ENCODE measurements around the gene ZNF419. TPM values are rescaled to one million over a fixed set of nuclear protein-coding genes. Genes with fewer than 3 reads are reported as not detected.
A peak's percentile ranks its signal among the peaks of the same experiment; 100 is the strongest.
"Not testable (repeated sequence)": the region's sequence is repeated elsewhere in the genome, so short reads cannot be mapped to it uniquely, and the experiment has no call there.

The ZNF419 gene
- total RNA-seq, result 9.6 TPM
- long read RNA-seq, partial matches to known transcripts, result 0 of 17 reads
- long read RNA-seq, other reads (novel, unspliced or antisense), result 2 of 17 reads

GRCh38 chr19:57487477-57488298, at the start of gene ZNF419:
TSS of gene ZNF419 (plus strand) at chr19:57487750. CDS start at chr19:57487951, 201 bp downstream.
- H3K9me3 ChIP-seq; intact Hi-C loops (cut with DNase I); H3K27me3 ChIP-seq; H3K4me1 ChIP-seq: not testable (repeated sequence)
- peak; percentile 99 for ATAC-seq
- Histone ChIP-seq H3K36me3 (peaks cover 16% of the 10 kb centered on the region), H3K27ac (peak within 1 kb of the TSS; percentile 88), H3K4me3 (peak within 1 kb of the TSS; percentile 97)
- peak; percentile 97 for DNase-seq

GRCh38 chr19:57437931-57438330, 49.6 kb upstream of the ZNF419 start:
- Histone ChIP-seq H3K4me1 (peaks cover 8% of the 10 kb centered on the region), H3K27me3 (no peaks in the 10 kb centered on the region), H3K36me3 (no peaks in the 10 kb centered on the region), H3K27ac (no peak overlapping the region), H3K9me3 (peaks cover 11% of the 10 kb centered on the region), H3K4me3 (no peak overlapping the region)
- intact Hi-C loops (cut with DNase I), result no loop called here
- ATAC-seq, result no peak
- no peak for TF ChIP-seq CTCF (IDR thresholded peaks at IDR 0.05)
- DNase-seq, result no peak

GRCh38 chr19:57438925-57439324, 48.6 kb upstream of the ZNF419 start:
- peaks cover 13% of the 10 kb centered on the region for H3K9me3 ChIP-seq
- H3K4me1 ChIP-seq, result peaks cover 8% of the 10 kb centered on the region

GRCh38 chr19:57441979-57442752, 45.4 kb upstream of the ZNF419 start:
- H3K4me3 ChIP-seq, result no peak overlapping the region
- no peak for TF ChIP-seq CTCF (IDR thresholded peaks at IDR 0.05)
- H3K9me3 ChIP-seq, result peaks cover 45% of the 10 kb centered on the region
- intact Hi-C loops (cut with DNase I), result no loop called here
- no peak overlapping the region for H3K27ac ChIP-seq
- DNase-seq (no peak), ATAC-seq (no peak)
- no peaks in the 10 kb centered on the region for H3K27me3 ChIP-seq
- no peaks in the 10 kb centered on the region for H3K4me1 ChIP-seq
- H3K36me3 ChIP-seq, result no peaks in the 10 kb centered on the region

More at GRCh38 chr19:57438925-57439324, 48.6 kb upstream of the ZNF419 start:
- Histone ChIP-seq H3K4me3 (no peak overlapping the region), H3K36me3 (no peaks in the 10 kb centered on the region), H3K27me3 (no peaks in the 10 kb centered on the region), H3K27ac (no peak overlapping the region)
- ATAC-seq (no peak), DNase-seq (no peak)
- TF ChIP-seq CTCF (IDR thresholded peaks at IDR 0.05), result no peak
- intact Hi-C loops (cut with DNase I), result no loop called here

DNA sequence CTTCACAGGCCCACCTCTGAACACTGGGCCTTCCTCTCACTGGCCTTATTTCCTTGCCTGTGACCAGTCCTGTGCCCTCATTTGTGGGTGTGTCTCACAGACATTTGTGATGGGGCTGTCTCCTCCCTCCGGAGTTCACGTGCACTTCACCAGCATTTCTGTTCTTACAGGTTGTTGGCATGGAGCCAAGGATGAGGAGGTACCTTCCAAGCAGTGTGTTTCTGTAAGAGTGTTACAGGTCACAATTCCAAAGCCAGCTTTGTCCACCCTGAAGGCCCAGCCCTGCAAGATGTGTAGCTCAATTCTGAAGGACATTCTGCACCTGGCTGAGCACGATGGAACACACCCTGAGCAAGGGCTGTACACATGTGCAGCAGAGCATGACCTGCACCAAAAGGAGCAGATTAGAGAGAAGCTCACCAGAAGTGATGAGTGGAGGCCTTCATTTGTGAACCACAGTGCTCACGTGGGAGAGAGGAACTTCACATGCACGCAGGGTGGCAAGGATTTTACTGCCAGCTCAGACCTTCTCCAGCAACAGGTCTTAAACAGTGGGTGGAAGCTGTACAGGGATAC, 44.3 kb upstream of the ZNF419 start:
- no peak for TF ChIP-seq CTCF (IDR thresholded peaks at IDR 0.05)
- Histone ChIP-seq H3K36me3 (no peaks in the 10 kb centered on the region), H3K4me1 (no peaks in the 10 kb centered on the region), H3K27me3 (no peaks in the 10 kb centered on the region), H3K4me3 (no peak overlapping the region), H3K9me3 (peaks cover 47% of the 10 kb centered on the region), H3K27ac (no peak overlapping the region)
- no peak for ATAC-seq
- no peak for DNase-seq
- intact Hi-C loops (cut with DNase I), result no loop called here
